ENCODE results near the gene RWDD1.
A peak's percentile ranks its signal among the peaks of the same experiment; 100 is the strongest.
"Not testable (repeated sequence)": the region's sequence is repeated elsewhere in the genome, so short reads cannot be mapped to it uniquely, and the experiment has no call there.

Gene RWDD1

GRCh38 chr6:116561377-116562018, 9.8 kb upstream of the RWDD1 start:
- DNase-seq (ENCODE audit: low read depth) = peak; percentile 32

GRCh38 chr6:116562019-116562403, 9.3 kb upstream of the RWDD1 start:
- DNase-seq (ENCODE audit: low read depth) = no peak

GRCh38 chr6:116562614-116563013, 8.7 kb upstream of the RWDD1 start:
- DNase-seq (ENCODE audit: low read depth) = no peak

GRCh38 chr6:116563830-116564229, 7.5 kb upstream of the RWDD1 start:
- DNase-seq (ENCODE audit: low read depth) = no peak

- DNase-seq (ENCODE audit: low read depth) = no peak
These were observed 7.0 kb upstream of the RWDD1 start for GRCh38 chr6:116564311-116564710.

GRCh38 chr6:116564921-116565872, 6.1 kb upstream of the RWDD1 start:
- no peak for DNase-seq (ENCODE audit: low read depth)

- no peak for DNase-seq (ENCODE audit: low read depth)
These were observed 3.2 kb upstream of the RWDD1 start for GRCh38 chr6:116568111-116568510.

- no peak for DNase-seq (ENCODE audit: low read depth)
These were observed 2.2 kb upstream of the RWDD1 start for GRCh38 chr6:116568821-116569755.

GRCh38 chr6:116571683-116572000, 338 bp downstream of the RWDD1 start:
- DNase-seq (ENCODE audit: low read depth) = no peak

GRCh38 chr6:116572162-116572561, 858 bp downstream of the RWDD1 start:
- DNase-seq (ENCODE audit: low read depth) = no peak

GRCh38 chr6:116575227-116575626, 3.9 kb downstream of the RWDD1 start:
- no peak for DNase-seq (ENCODE audit: low read depth)

GRCh38 chr6:116577486-116577885, 6.2 kb downstream of the RWDD1 start:
- no peak for DNase-seq (ENCODE audit: low read depth)

- DNase-seq (ENCODE audit: low read depth) = no peak
These were observed 7.0 kb downstream of the RWDD1 start for GRCh38 chr6:116578335-116578734.

- no peak for DNase-seq (ENCODE audit: low read depth)
These were observed 7.8 kb downstream of the RWDD1 start for GRCh38 chr6:116579143-116579542.

GRCh38 chr6:116580198-116580597, 8.9 kb downstream of the RWDD1 start:
- DNase-seq (ENCODE audit: low read depth) = no peak

GRCh38 chr6:116586276-116586675, 15.0 kb downstream of the RWDD1 start:
- no peak for DNase-seq (ENCODE audit: low read depth)

- DNase-seq (ENCODE audit: low read depth) = no peak
These were observed 15.4 kb downstream of the RWDD1 start for GRCh38 chr6:116586738-116587137.

- no peak for DNase-seq (ENCODE audit: low read depth)
These were observed 23.9 kb downstream of the RWDD1 start for GRCh38 chr6:116595247-116595646.

- DNase-seq (ENCODE audit: low read depth) = no peak
These were observed 25.5 kb downstream of the RWDD1 start for GRCh38 chr6:116596815-116597214.

- DNase-seq (ENCODE audit: low read depth) = not testable (repeated sequence)
These were observed 32.6 kb downstream of the RWDD1 start for GRCh38 chr6:116603916-116604315.

- not testable (repeated sequence) for DNase-seq (ENCODE audit: low read depth)
These were observed 33.6 kb downstream of the RWDD1 start for GRCh38 chr6:116604868-116605267.

GRCh38 chr6:116605935-116606334, 34.6 kb downstream of the RWDD1 start:
- no peak for DNase-seq (ENCODE audit: low read depth)
